ENCODE results near the gene HS3ST2. TPM values are rescaled to one million over a fixed set of nuclear protein-coding genes. Genes with fewer than 3 reads are reported as not detected.

Gene HS3ST2
- total RNA-seq, 2 donors from 2014 or later = not detected

- H3K4me1 Mint-ChIP-seq (ENCODE audit: low read depth in 2 of 2) = no peaks in the 10 kb centered on the region
- no peaks in the 10 kb centered on the region for H3K36me3 Mint-ChIP-seq
- no peak for ATAC-seq
- H3K4me3 Mint-ChIP-seq = no peak overlapping the region
- H3K27ac Mint-ChIP-seq = no peak overlapping the region
- peaks cover 17 to 30% of the 10 kb centered on the region in 2 donors for H3K27me3 Mint-ChIP-seq
- DNase-seq (ENCODE audit: low spot score) = no peak
- H3K9me3 Mint-ChIP-seq = no peaks in the 10 kb centered on the region
Observed at GRCh38 chr16:22900863-22901262, 86.9 kb downstream of the HS3ST2 start.

GRCh38 chr16:22901563-22901962, 87.6 kb downstream of the HS3ST2 start:
- Mint-ChIP-seq H3K4me1 (ENCODE audit: low read depth in 2 of 2) (no peaks in the 10 kb centered on the region), H3K27ac (no peak overlapping the region), H3K36me3 (no peaks in the 10 kb centered on the region), H3K27me3 (peaks cover 12 to 24% of the 10 kb centered on the region in 2 donors), H3K4me3 (no peak overlapping the region), H3K9me3 (no peaks in the 10 kb centered on the region)
- ATAC-seq (no peak), DNase-seq (ENCODE audit: low spot score) (no peak)

- Mint-ChIP-seq H3K4me3 (no peak overlapping the region), H3K27ac (no peak overlapping the region), H3K4me1 (ENCODE audit: low read depth in 2 of 2) (no peaks in the 10 kb centered on the region), H3K9me3 (no peaks in the 10 kb centered on the region), H3K27me3 (peaks cover 20 to 37% of the 10 kb centered on the region in 2 donors), H3K36me3 (no peaks in the 10 kb centered on the region)
- ATAC-seq = no peak
- DNase-seq (ENCODE audit: low spot score) = no peak
Observed at GRCh38 chr16:22903716-22904115, 89.8 kb downstream of the HS3ST2 start.

- no peak for ATAC-seq
- no peak overlapping the region for H3K27ac Mint-ChIP-seq
Observed at GRCh38 chr16:22912654-22913053, 98.7 kb downstream of the HS3ST2 start.

GRCh38 chr16:22915003-22915402, 101.0 kb downstream of the HS3ST2 start:
- H3K4me3 Mint-ChIP-seq = no peak overlapping the region
- ATAC-seq = no peak
- no peaks in the 10 kb centered on the region for H3K4me1 Mint-ChIP-seq (ENCODE audit: low read depth in 2 of 2)

More at GRCh38 chr16:22912654-22913053, 98.7 kb downstream of the HS3ST2 start:
- no peak for DNase-seq (ENCODE audit: low spot score)
- Mint-ChIP-seq H3K9me3 (no peaks in the 10 kb centered on the region), H3K36me3 (no peaks in the 10 kb centered on the region), H3K27me3 (peaks cover 9 to 22% of the 10 kb centered on the region in 2 donors), H3K4me3 (no peak overlapping the region), H3K4me1 (ENCODE audit: low read depth in 2 of 2) (no peaks in the 10 kb centered on the region)

GRCh38 chr16:22923491-22923890, 109.5 kb downstream of the HS3ST2 start:
- DNase-seq (ENCODE audit: low spot score) (no peak), ATAC-seq (no peak)
- no peak overlapping the region for H3K27ac Mint-ChIP-seq
- no peak overlapping the region for H3K4me3 Mint-ChIP-seq
- H3K9me3 Mint-ChIP-seq = no peaks in the 10 kb centered on the region
- H3K27me3 Mint-ChIP-seq = peaks cover 19 to 48% of the 10 kb centered on the region in 2 donors
- H3K36me3 Mint-ChIP-seq = no peaks in the 10 kb centered on the region
- H3K4me1 Mint-ChIP-seq (ENCODE audit: low read depth in 2 of 2) = no peaks in the 10 kb centered on the region

More at GRCh38 chr16:22915003-22915402, 101.0 kb downstream of the HS3ST2 start:
- H3K27ac Mint-ChIP-seq = no peak overlapping the region
- no peaks in the 10 kb centered on the region for H3K9me3 Mint-ChIP-seq
- peaks cover 4 to 26% of the 10 kb centered on the region in 2 donors for H3K27me3 Mint-ChIP-seq
- no peak for DNase-seq (ENCODE audit: low spot score)
- H3K36me3 Mint-ChIP-seq = no peaks in the 10 kb centered on the region

- DNase-seq (ENCODE audit: low spot score) (no peak), ATAC-seq (no peak)
- no peaks in the 10 kb centered on the region for H3K4me1 Mint-ChIP-seq (ENCODE audit: low read depth in 2 of 2)
- no peaks in the 10 kb centered on the region for H3K36me3 Mint-ChIP-seq
- no peak overlapping the region for H3K4me3 Mint-ChIP-seq
- H3K27ac Mint-ChIP-seq = no peak overlapping the region
- H3K9me3 Mint-ChIP-seq = no peaks in the 10 kb centered on the region
- H3K27me3 Mint-ChIP-seq = peaks cover 19 to 40% of the 10 kb centered on the region in 2 donors
Observed at GRCh38 chr16:22924492-22924891, 110.5 kb downstream of the HS3ST2 start.

- peak in 1 of 2 donors; percentile 36 for ATAC-seq
- H3K4me3 Mint-ChIP-seq = no peak overlapping the region
Observed at GRCh38 chr16:22926105-22926751, 112.3 kb downstream of the HS3ST2 start.

GRCh38 chr16:22927306-22927705, 113.3 kb downstream of the HS3ST2 start:
- Mint-ChIP-seq H3K4me3 (no peak overlapping the region), H3K9me3 (no peaks in the 10 kb centered on the region), H3K27ac (no peak overlapping the region)

More at GRCh38 chr16:22926105-22926751, 112.3 kb downstream of the HS3ST2 start:
- Mint-ChIP-seq H3K27me3 (peaks cover 13 to 26% of the 10 kb centered on the region in 2 donors), H3K9me3 (no peaks in the 10 kb centered on the region), H3K36me3 (no peaks in the 10 kb centered on the region), H3K27ac (no peak overlapping the region), H3K4me1 (ENCODE audit: low read depth in 2 of 2) (no peaks in the 10 kb centered on the region)
- DNase-seq (ENCODE audit: low spot score) = no peak

GRCh38 chr16:22928882-22929435, 115.0 kb downstream of the HS3ST2 start:
- Mint-ChIP-seq H3K4me3 (no peak overlapping the region), H3K4me1 (ENCODE audit: low read depth in 2 of 2) (no peaks in the 10 kb centered on the region), H3K9me3 (no peaks in the 10 kb centered on the region), H3K27ac (no peak overlapping the region), H3K27me3 (peaks cover 14 to 40% of the 10 kb centered on the region in 2 donors), H3K36me3 (no peaks in the 10 kb centered on the region)
- ATAC-seq = no peak
- no peak for DNase-seq (ENCODE audit: low spot score)

More at GRCh38 chr16:22927306-22927705, 113.3 kb downstream of the HS3ST2 start:
- no peaks in the 10 kb centered on the region for H3K4me1 Mint-ChIP-seq (ENCODE audit: low read depth in 2 of 2)
- DNase-seq (ENCODE audit: low spot score) = no peak
- no peaks in the 10 kb centered on the region for H3K36me3 Mint-ChIP-seq
- H3K27me3 Mint-ChIP-seq = peaks cover 13 to 28% of the 10 kb centered on the region in 2 donors
- no peak for ATAC-seq

GRCh38 chr16:22929461-22929860, 115.5 kb downstream of the HS3ST2 start:
- H3K36me3 Mint-ChIP-seq = no peaks in the 10 kb centered on the region
- H3K27ac Mint-ChIP-seq = no peak overlapping the region
- H3K4me1 Mint-ChIP-seq (ENCODE audit: low read depth in 2 of 2) = no peaks in the 10 kb centered on the region
- DNase-seq (ENCODE audit: low spot score) (no peak), ATAC-seq (no peak)
- H3K9me3 Mint-ChIP-seq = no peaks in the 10 kb centered on the region
- H3K27me3 Mint-ChIP-seq = peaks cover 14 to 37% of the 10 kb centered on the region in 2 donors
- no peak overlapping the region for H3K4me3 Mint-ChIP-seq

- H3K27ac Mint-ChIP-seq = no peak overlapping the region
- ATAC-seq (no peak), DNase-seq (ENCODE audit: low spot score) (no peak)
- no peak overlapping the region for H3K4me3 Mint-ChIP-seq
- no peaks in the 10 kb centered on the region for H3K4me1 Mint-ChIP-seq (ENCODE audit: low read depth in 2 of 2)
- H3K36me3 Mint-ChIP-seq = no peaks in the 10 kb centered on the region
- peaks cover 17 to 36% of the 10 kb centered on the region in 2 donors for H3K27me3 Mint-ChIP-seq
- H3K9me3 Mint-ChIP-seq = no peaks in the 10 kb centered on the region
Observed at GRCh38 chr16:22932032-22932771, 118.2 kb downstream of the HS3ST2 start.

GRCh38 chr16:22933173-22933572, 119.2 kb downstream of the HS3ST2 start:
- H3K4me3 Mint-ChIP-seq = no peak overlapping the region
- no peaks in the 10 kb centered on the region for H3K36me3 Mint-ChIP-seq
- DNase-seq (ENCODE audit: low spot score) = no peak
- H3K9me3 Mint-ChIP-seq = no peaks in the 10 kb centered on the region
- peak in 1 of 2 donors; percentile 45 for ATAC-seq
- H3K4me1 Mint-ChIP-seq (ENCODE audit: low read depth in 2 of 2) = no peaks in the 10 kb centered on the region
- no peak overlapping the region for H3K27ac Mint-ChIP-seq
- peaks cover 12 to 26% of the 10 kb centered on the region in 2 donors for H3K27me3 Mint-ChIP-seq

GRCh38 chr16:22934786-22935185, 120.8 kb downstream of the HS3ST2 start:
- H3K4me3 Mint-ChIP-seq = no peak overlapping the region
- H3K4me1 Mint-ChIP-seq (ENCODE audit: low read depth in 2 of 2) = no peaks in the 10 kb centered on the region
- no peaks in the 10 kb centered on the region for H3K9me3 Mint-ChIP-seq
- no peaks in the 10 kb centered on the region for H3K36me3 Mint-ChIP-seq
- H3K27ac Mint-ChIP-seq = no peak overlapping the region
- DNase-seq (ENCODE audit: low spot score) = no peak
- H3K27me3 Mint-ChIP-seq = peaks cover 15 to 38% of the 10 kb centered on the region in 2 donors
- peak in 1 of 2 donors; percentile 40 for ATAC-seq

Data from natural killer cell treated with Interleukin-12 subunit alpha and Interleukin-12 subunit beta and Interleukin-15 and Interleukin-18, amount 100 ng/mL, for 72 hours (primary cell).